Measurements from ENCODE around the gene SLC8A1. TPM values are rescaled to one million over a fixed set of nuclear protein-coding genes. Genes with fewer than 3 reads are reported as not detected.

Gene SLC8A1
- total RNA-seq, 1 experiment from 2014 or later: not detected

DNA sequence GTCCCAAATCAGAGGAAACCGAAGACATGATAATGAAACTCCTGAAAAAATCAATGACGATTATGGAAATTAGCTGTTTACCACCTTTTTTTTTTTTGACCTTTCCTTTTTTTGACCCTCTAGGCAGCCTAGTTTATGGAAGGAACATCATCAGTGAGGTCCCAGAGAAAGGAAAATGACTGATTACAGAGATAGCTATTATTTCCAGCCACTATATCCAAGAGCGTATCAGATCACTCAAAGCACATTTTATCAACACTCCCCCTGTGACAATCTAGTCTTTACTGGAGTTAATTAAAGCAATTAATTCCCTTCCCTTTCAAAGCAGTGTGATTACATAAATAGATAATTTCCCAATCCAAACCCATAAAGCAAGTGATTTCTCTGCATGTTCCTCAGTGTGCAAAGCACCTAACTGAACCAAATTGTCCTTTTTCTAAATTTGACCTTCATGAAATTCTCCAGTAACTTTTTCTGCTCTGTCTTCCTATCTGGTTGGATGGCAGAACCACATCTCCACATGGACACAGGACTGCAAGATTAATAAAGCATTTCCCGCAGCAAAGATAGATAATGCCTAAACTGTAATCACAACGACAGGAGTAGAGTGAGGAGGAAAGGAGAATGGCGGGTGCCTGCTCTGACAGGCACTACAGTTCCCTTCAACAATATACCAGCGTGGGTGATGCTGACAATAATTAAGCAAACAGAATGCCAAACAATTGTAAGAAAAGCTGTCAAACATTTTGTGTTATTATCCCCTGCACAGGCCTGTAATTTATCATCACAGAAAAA, 194.4 kb downstream of the SLC8A1 start:
- CTCF ChIA-PET: no interaction called here
- intact Hi-C loops (cut with micrococcal nuclease; ENCODE audit: unreplicated experiment): no loop called here
- Histone ChIP-seq H3K27ac (ENCODE audit: low read depth, low read length, poor library complexity, severe bottlenecking) (no peak overlapping the region), H3K9me3 (ENCODE audit: low read depth, low read length, poor library complexity, severe bottlenecking) (no peaks in the 10 kb centered on the region), H3K36me3 (ENCODE audit: insufficient read depth, low read length, poor library complexity, severe bottlenecking) (no peaks in the 10 kb centered on the region), H3K27me3 (replicated peaks; ENCODE audit: insufficient read depth, low read depth, low read length, poor library complexity) (peaks cover 6% of the 10 kb centered on the region), H3K4me1 (ENCODE audit: insufficient read depth, low read length, poor library complexity, severe bottlenecking) (no peaks in the 10 kb centered on the region), H3K4me3 (ENCODE audit: low read depth, low read length, poor library complexity, severe bottlenecking) (no peak overlapping the region)
- TF ChIP-seq EZH2 (IDR thresholded peaks at IDR 0.05; ENCODE audit: borderline replicate concordance, low read depth, low read length, poor library complexity, severe bottlenecking): no peak
- TF ChIP-seq, protein P1, sequence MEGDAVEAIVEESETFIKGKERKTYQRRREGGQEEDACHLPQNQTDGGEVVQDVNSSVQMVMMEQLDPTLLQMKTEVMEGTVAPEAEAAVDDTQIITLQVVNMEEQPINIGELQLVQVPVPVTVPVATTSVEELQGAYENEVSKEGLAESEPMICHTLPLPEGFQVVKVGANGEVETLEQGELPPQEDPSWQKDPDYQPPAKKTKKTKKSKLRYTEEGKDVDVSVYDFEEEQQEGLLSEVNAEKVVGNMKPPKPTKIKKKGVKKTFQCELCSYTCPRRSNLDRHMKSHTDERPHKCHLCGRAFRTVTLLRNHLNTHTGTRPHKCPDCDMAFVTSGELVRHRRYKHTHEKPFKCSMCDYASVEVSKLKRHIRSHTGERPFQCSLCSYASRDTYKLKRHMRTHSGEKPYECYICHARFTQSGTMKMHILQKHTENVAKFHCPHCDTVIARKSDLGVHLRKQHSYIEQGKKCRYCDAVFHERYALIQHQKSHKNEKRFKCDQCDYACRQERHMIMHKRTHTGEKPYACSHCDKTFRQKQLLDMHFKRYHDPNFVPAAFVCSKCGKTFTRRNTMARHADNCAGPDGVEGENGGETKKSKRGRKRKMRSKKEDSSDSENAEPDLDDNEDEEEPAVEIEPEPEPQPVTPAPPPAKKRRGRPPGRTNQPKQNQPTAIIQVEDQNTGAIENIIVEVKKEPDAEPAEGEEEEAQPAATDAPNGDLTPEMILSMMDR (conservative IDR thresholded peaks at IDR 0.05; ENCODE audit: low read depth, low read length): no peak
- no peak for DNase-seq (ENCODE audit: low spot score)
- no TSS peak for BruUV-seq (replicated peaks)
- POLR2A ChIA-PET (ENCODE audit: low non-redundant PET): no interaction called here

DNA sequence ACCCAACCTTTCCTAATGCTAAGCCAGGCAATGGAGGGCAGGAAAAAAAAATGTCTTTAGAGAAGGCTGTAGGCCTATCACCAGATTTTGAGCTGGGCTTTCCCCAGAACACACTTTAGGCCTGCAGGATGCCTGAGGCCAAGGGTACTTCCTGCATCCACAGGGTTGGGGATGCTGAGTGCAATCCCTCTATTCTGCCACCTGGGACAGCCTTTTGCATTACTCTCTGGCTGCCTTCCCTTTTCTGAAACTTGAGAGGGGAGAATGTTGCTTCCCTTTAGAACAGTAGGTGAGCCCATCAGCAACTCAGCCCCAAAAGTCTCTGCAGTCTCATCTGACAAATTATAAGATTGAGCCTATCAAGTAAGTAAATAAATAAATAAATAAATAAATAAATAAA, 195.2 kb downstream of the SLC8A1 start:
- Histone ChIP-seq H3K27ac (ENCODE audit: low read depth, low read length, poor library complexity, severe bottlenecking) (no peak overlapping the region), H3K4me1 (ENCODE audit: insufficient read depth, low read length, poor library complexity, severe bottlenecking) (no peaks in the 10 kb centered on the region), H3K4me3 (ENCODE audit: low read depth, low read length, poor library complexity, severe bottlenecking) (no peak overlapping the region), H3K9me3 (ENCODE audit: low read depth, low read length, poor library complexity, severe bottlenecking) (no peaks in the 10 kb centered on the region), H3K27me3 (replicated peaks; ENCODE audit: insufficient read depth, low read depth, low read length, poor library complexity) (peaks cover 6% of the 10 kb centered on the region), H3K36me3 (ENCODE audit: insufficient read depth, low read length, poor library complexity, severe bottlenecking) (no peaks in the 10 kb centered on the region)
- no TSS peak for BruUV-seq (replicated peaks)
- CTCF ChIA-PET: no interaction called here
- POLR2A ChIA-PET (ENCODE audit: low non-redundant PET): no interaction called here
- intact Hi-C loops (cut with micrococcal nuclease; ENCODE audit: unreplicated experiment): no loop called here
- peak; percentile 9 for DNase-seq (ENCODE audit: low spot score)
- TF ChIP-seq EZH2 (IDR thresholded peaks at IDR 0.05; ENCODE audit: borderline replicate concordance, low read depth, low read length, poor library complexity, severe bottlenecking): no peak
- TF ChIP-seq, protein P1 (conservative IDR thresholded peaks at IDR 0.05; ENCODE audit: low read depth, low read length): no peak

DNA sequence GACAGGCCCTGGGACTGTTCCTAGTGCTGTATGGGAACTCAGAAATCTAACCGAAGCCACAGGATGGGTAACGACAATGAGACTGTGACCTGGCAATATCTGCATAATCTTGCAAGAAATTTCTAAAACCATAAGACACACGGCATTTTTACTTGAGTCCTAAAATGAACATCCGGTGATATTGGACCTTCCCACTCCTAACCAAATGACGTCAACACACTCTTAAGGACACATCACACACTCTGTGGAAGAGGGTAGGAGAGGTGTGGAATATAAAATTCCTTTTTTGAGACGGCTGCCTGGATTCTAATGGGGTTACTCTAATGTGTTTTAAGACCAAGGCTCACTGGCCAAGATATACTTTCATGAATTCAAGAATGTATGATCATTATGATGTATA, 195.9 kb downstream of the SLC8A1 start:
- no peaks in the 10 kb centered on the region for H3K9me3 ChIP-seq (ENCODE audit: low read depth, low read length, poor library complexity, severe bottlenecking)
- H3K27ac ChIP-seq (ENCODE audit: low read depth, low read length, poor library complexity, severe bottlenecking): no peak overlapping the region
- intact Hi-C loops (cut with micrococcal nuclease; ENCODE audit: unreplicated experiment): no loop called here
- DNase-seq (ENCODE audit: low spot score): no peak
- H3K4me1 ChIP-seq (ENCODE audit: insufficient read depth, low read length, poor library complexity, severe bottlenecking): no peaks in the 10 kb centered on the region
- peaks cover 6% of the 10 kb centered on the region for H3K27me3 ChIP-seq (replicated peaks; ENCODE audit: insufficient read depth, low read depth, low read length, poor library complexity)
- H3K36me3 ChIP-seq (ENCODE audit: insufficient read depth, low read length, poor library complexity, severe bottlenecking): no peaks in the 10 kb centered on the region
- BruUV-seq (replicated peaks): no TSS peak
- ChIA-PET CTCF (no interaction called here), POLR2A (ENCODE audit: low non-redundant PET) (no interaction called here)
- no peak overlapping the region for H3K4me3 ChIP-seq (ENCODE audit: low read depth, low read length, poor library complexity, severe bottlenecking)
- TF ChIP-seq EZH2 (IDR thresholded peaks at IDR 0.05; ENCODE audit: borderline replicate concordance, low read depth, low read length, poor library complexity, severe bottlenecking): no peak
- TF ChIP-seq, protein P1 (conservative IDR thresholded peaks at IDR 0.05; ENCODE audit: low read depth, low read length): no peak
